BE2C (cell line): ENCODE data around the gene AK4.

Experiments used
- DNase-seq: peaks from one replicate; pipeline ENCODE4 v3.0.0-alpha.2; 2020
- H3K27me3 ChIP-seq: fragments of 250-450 bp; sonication (Bioruptor Pico); 2 replicates; pipeline ENCODE4 v1.5.1; 2020; ENCODE audit warnings: mild to moderate bottlenecking
- H3K36me3 ChIP-seq: fragments of 250-450 bp; sonication (Bioruptor Pico); 2 replicates; pipeline ENCODE4 v1.5.1; 2020; ENCODE audit warnings: mild to moderate bottlenecking
- H3K4me1 ChIP-seq: fragments of 250-450 bp; sonication (Bioruptor Pico); 2 replicates; pipeline ENCODE4 v1.5.1; 2020
- H3K4me3 ChIP-seq: 2 replicates; pipeline ENCODE4 v1.5.1; 2011; ENCODE audit warnings: low read depth, low read length
- H3K9me3 ChIP-seq: fragments of 250-450 bp; sonication (Bioruptor Pico); 2 replicates; pipeline ENCODE4 v1.5.1; 2020
- CTCF ChIP-seq: IDR thresholded peaks from 2 replicates; pipeline ENCODE4 v1.5.1; 2012; ENCODE audit warnings: mild to moderate bottlenecking, low read depth, low read length

The AK4 gene

GRCh38 chr1:65224681-65225091 lies 76.7 kb downstream of the AK4 start:
- H3K9me3 ChIP-seq, result no peaks in the 10 kb centered on the region
- H3K27me3 ChIP-seq, result no peaks in the 10 kb centered on the region
- no peak overlapping the region for H3K4me3 ChIP-seq
- no peaks in the 10 kb centered on the region for H3K36me3 ChIP-seq
- DNase-seq, result no peak
- no peak for TF ChIP-seq CTCF
- H3K4me1 ChIP-seq, result no peaks in the 10 kb centered on the region

- H3K4me3 ChIP-seq, result no peak overlapping the region
- no peaks in the 10 kb centered on the region for H3K27me3 ChIP-seq
- no peaks in the 10 kb centered on the region for H3K9me3 ChIP-seq
- no peaks in the 10 kb centered on the region for H3K4me1 ChIP-seq
- no peak for DNase-seq
- no peak for TF ChIP-seq CTCF
- no peaks in the 10 kb centered on the region for H3K36me3 ChIP-seq
These were observed 77.2 kb downstream of the AK4 start for GRCh38 chr1:65225179-65225578.

- no peaks in the 10 kb centered on the region for H3K27me3 ChIP-seq
- H3K4me1 ChIP-seq, result no peaks in the 10 kb centered on the region
- no peak overlapping the region for H3K4me3 ChIP-seq
- no peak for TF ChIP-seq CTCF
- no peak for DNase-seq
- no peaks in the 10 kb centered on the region for H3K9me3 ChIP-seq
- no peaks in the 10 kb centered on the region for H3K36me3 ChIP-seq
These were observed 81.2 kb downstream of the AK4 start for GRCh38 chr1:65229201-65229600.

- TF ChIP-seq CTCF, result no peak
- H3K4me3 ChIP-seq, result no peak overlapping the region
- H3K36me3 ChIP-seq, result no peaks in the 10 kb centered on the region
- H3K9me3 ChIP-seq, result no peaks in the 10 kb centered on the region
- no peaks in the 10 kb centered on the region for H3K4me1 ChIP-seq
- DNase-seq, result no peak
- H3K27me3 ChIP-seq, result no peaks in the 10 kb centered on the region
These were observed 81.8 kb downstream of the AK4 start for GRCh38 chr1:65229754-65230339.

- no peaks in the 10 kb centered on the region for H3K9me3 ChIP-seq
- no peaks in the 10 kb centered on the region for H3K36me3 ChIP-seq
- no peak overlapping the region for H3K4me3 ChIP-seq
- TF ChIP-seq CTCF, result no peak
- no peaks in the 10 kb centered on the region for H3K27me3 ChIP-seq
- H3K4me1 ChIP-seq, result no peaks in the 10 kb centered on the region
- DNase-seq, result no peak
These were observed 82.9 kb downstream of the AK4 start for GRCh38 chr1:65230731-65231481.

GRCh38 chr1:65231718-65232330 lies 83.8 kb downstream of the AK4 start:
- no peaks in the 10 kb centered on the region for H3K27me3 ChIP-seq
- no peaks in the 10 kb centered on the region for H3K9me3 ChIP-seq
- H3K4me3 ChIP-seq, result no peak overlapping the region
- no peak for TF ChIP-seq CTCF
- no peaks in the 10 kb centered on the region for H3K36me3 ChIP-seq
- no peak for DNase-seq
- H3K4me1 ChIP-seq, result no peaks in the 10 kb centered on the region
